ENCODE data around the gene HEG1.

The HEG1 gene

GRCh38 chr3:124935794-124936542 is 119.8 kb downstream of the HEG1 start:
- Histone ChIP-seq H3K4me1 (ENCODE audit: insufficient read depth, low read length) (no peaks in the 10 kb centered on the region), H3K9me3 (ENCODE audit: control insufficient read depth, insufficient read depth, low read length) (no peaks in the 10 kb centered on the region), H3K36me3 (ENCODE audit: insufficient read depth, low read length) (no peaks in the 10 kb centered on the region), H3K9ac (ENCODE audit: low read depth, low read length) (no peak overlapping the region)

- H3K36me3 ChIP-seq (ENCODE audit: insufficient read depth, low read length) = no peaks in the 10 kb centered on the region
- H3K9ac ChIP-seq (ENCODE audit: low read depth, low read length) = no peak overlapping the region
- no peaks in the 10 kb centered on the region for H3K9me3 ChIP-seq (ENCODE audit: control insufficient read depth, insufficient read depth, low read length)
- no peaks in the 10 kb centered on the region for H3K4me1 ChIP-seq (ENCODE audit: insufficient read depth, low read length)
Measured at GRCh38 chr3:124935264-124935663, 120.5 kb downstream of the HEG1 start.

- Histone ChIP-seq H3K9ac (ENCODE audit: low read depth, low read length) (no peak within 1 kb of the TSS), H3K4me1 (ENCODE audit: insufficient read depth, low read length) (no peaks in the 10 kb centered on the region), H3K9me3 (ENCODE audit: control insufficient read depth, insufficient read depth, low read length) (no peaks in the 10 kb centered on the region), H3K36me3 (ENCODE audit: insufficient read depth, low read length) (no peaks in the 10 kb centered on the region)
Measured at GRCh38 chr3:124934577-124934976, 121.2 kb downstream of the HEG1 start, which contains the start of gene MUC13. MUC13 (minus strand) TSS chr3:124934751; CDS start chr3:124934712, 39 bp downstream.

DNA sequence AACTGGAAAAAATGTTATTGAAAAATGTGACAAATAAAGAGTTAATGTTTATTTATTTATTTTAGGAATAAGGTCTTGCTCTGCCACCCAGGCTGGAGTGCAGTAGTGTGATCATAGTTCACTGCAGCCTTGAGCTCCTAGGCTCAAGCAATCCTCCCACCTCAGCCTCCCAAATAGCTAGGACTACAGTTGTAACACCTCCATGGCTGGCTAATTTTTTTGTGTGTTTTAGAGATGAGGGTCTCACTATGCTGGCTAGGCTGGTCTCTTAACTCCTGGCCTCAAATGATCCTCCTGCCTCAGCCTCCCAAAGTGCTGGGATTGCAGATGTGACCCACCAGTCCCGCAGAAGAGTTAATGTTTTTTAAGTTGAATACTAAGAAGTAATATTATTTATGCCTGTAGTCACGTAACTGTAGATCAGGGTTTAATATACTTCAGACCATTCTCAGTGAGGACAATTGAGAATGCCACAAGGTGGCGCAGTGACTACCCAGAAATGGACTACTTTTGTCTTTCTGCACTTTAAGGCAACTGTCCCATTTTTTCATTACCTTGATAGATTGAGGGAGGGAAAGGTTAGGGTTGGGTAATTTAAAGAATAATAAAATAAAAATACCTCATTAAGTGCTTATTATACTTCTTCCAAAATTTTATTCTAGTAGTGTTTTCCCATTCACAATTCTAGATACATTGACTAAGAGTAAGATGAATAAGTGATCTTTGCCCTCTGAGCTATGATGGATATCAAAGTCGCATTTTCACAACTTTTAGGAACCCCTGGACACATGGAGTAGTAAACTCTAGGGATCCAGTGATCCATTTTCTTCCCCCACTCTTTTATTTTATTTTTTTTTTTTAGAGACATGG is 127.2 kb downstream of the HEG1 start:
- Histone ChIP-seq H3K9me3 (ENCODE audit: control insufficient read depth, insufficient read depth, low read length) (no peaks in the 10 kb centered on the region), H3K4me1 (ENCODE audit: insufficient read depth, low read length) (no peaks in the 10 kb centered on the region), H3K9ac (ENCODE audit: low read depth, low read length) (no peak overlapping the region), H3K36me3 (ENCODE audit: insufficient read depth, low read length) (no peaks in the 10 kb centered on the region)

DNA sequence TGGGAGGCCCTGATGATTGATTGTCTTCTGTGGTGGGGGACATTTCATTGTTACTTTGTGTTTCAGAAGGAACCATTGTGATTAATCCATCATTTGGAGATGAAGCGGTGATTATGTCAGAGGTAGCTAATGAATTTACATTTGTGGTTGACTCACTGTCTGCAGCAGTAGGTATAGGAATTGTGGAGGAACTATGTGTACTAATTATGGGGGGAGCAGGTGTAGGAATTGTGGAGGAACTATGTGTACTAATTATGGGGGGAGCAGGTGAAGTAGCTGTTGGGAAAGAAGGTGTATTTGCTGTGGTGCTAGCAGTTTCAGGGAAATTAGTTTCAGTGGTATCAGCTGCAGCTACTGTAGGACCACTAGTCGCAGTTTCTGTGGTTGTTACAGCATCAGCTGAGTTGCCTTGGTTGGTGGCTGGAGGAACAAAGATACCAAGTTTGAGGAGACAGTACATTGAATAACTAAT is 128.2 kb downstream of the HEG1 start:
- H3K9me3 ChIP-seq (ENCODE audit: control insufficient read depth, insufficient read depth, low read length) = no peaks in the 10 kb centered on the region
- H3K36me3 ChIP-seq (ENCODE audit: insufficient read depth, low read length) = no peaks in the 10 kb centered on the region
- no peak overlapping the region for H3K9ac ChIP-seq (ENCODE audit: low read depth, low read length)
- H3K4me1 ChIP-seq (ENCODE audit: insufficient read depth, low read length) = no peaks in the 10 kb centered on the region

GRCh38 chr3:124926426-124927101 is 129.2 kb downstream of the HEG1 start:
- no peaks in the 10 kb centered on the region for H3K4me1 ChIP-seq (ENCODE audit: insufficient read depth, low read length)
- no peaks in the 10 kb centered on the region for H3K36me3 ChIP-seq (ENCODE audit: insufficient read depth, low read length)
- H3K9ac ChIP-seq (ENCODE audit: low read depth, low read length) = no peak overlapping the region
- no peaks in the 10 kb centered on the region for H3K9me3 ChIP-seq (ENCODE audit: control insufficient read depth, insufficient read depth, low read length)

DNA sequence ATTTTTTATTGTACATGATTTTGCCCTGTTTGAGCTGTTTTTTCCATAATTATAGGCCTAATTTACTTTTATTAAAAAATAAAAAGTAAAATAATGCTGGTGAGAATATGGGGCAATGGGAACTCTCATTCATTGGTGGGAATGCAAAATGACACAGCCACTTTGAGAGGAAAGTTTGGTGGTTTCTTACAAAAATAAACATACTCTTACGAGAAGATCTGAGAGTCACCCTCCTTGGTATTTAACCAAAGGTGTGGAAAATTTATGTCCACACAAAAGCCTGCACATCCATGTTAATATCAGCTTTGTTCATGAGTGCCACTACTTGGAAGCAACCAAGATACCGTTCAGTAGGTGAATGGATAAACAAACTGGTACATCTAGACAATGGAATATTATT is 131.1 kb downstream of the HEG1 start:
- Histone ChIP-seq H3K4me1 (ENCODE audit: insufficient read depth, low read length) (no peaks in the 10 kb centered on the region), H3K9me3 (ENCODE audit: control insufficient read depth, insufficient read depth, low read length) (no peaks in the 10 kb centered on the region), H3K36me3 (ENCODE audit: insufficient read depth, low read length) (no peaks in the 10 kb centered on the region), H3K9ac (ENCODE audit: low read depth, low read length) (no peak overlapping the region)

DNA sequence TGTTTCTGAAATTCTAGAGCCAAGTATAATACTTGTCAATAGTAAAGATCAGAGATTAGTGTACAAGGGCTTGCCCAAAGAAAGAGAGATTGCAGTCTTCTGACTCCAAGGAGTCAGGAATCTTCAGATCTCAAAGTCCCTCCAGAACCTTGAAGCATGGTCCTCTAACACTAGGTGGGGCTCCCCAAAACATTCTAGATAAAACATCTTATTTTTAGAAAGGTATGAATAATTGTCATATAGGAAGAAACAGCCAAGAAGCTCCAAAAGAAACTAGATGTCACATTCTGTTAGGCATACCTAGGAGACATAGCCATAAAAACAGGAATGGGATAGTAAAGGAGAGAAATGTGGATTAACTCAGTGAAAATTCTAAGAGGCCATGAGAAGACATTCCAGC is 132.0 kb downstream of the HEG1 start:
- Histone ChIP-seq H3K4me1 (ENCODE audit: insufficient read depth, low read length) (no peaks in the 10 kb centered on the region), H3K36me3 (ENCODE audit: insufficient read depth, low read length) (no peaks in the 10 kb centered on the region), H3K9me3 (ENCODE audit: control insufficient read depth, insufficient read depth, low read length) (no peaks in the 10 kb centered on the region), H3K9ac (ENCODE audit: low read depth, low read length) (no peak overlapping the region)

- Histone ChIP-seq H3K9me3 (ENCODE audit: control insufficient read depth, insufficient read depth, low read length) (no peaks in the 10 kb centered on the region), H3K4me1 (ENCODE audit: insufficient read depth, low read length) (peaks cover 3% of the 10 kb centered on the region; the same call in 1 of the 2 replicates), H3K9ac (ENCODE audit: low read depth, low read length) (no peak overlapping the region), H3K36me3 (ENCODE audit: insufficient read depth, low read length) (no peaks in the 10 kb centered on the region)
Measured at GRCh38 chr3:124920718-124921117, 135.1 kb downstream of the HEG1 start.

DNA sequence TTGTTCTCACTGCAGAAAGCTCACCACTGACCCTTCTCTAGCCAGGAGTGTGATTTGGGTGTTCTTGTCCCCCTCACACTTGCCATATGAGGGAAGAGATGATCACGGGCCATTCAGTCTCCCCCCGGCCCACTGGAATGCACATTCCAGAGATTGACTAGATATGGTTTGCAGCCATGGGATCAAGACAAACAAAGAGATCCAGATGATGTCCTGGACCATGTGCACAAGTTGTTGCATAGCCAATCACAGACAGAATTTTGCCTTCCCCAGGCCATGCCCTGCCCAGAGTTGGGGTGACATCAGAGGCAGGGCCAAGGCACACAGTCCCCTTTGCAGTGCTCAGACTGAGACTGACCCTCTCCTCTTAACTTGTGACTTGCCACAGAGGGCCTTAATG is 136.0 kb downstream of the HEG1 start:
- no peaks in the 10 kb centered on the region for H3K36me3 ChIP-seq (ENCODE audit: insufficient read depth, low read length)
- peaks cover 3% of the 10 kb centered on the region; the same call in 1 of the 2 replicates for H3K4me1 ChIP-seq (ENCODE audit: insufficient read depth, low read length)
- no peaks in the 10 kb centered on the region for H3K9me3 ChIP-seq (ENCODE audit: control insufficient read depth, insufficient read depth, low read length)
- H3K9ac ChIP-seq (ENCODE audit: low read depth, low read length) = no peak overlapping the region

GRCh38 chr3:124918524-124918923 is 137.3 kb downstream of the HEG1 start:
- no peak overlapping the region for H3K9ac ChIP-seq (ENCODE audit: low read depth, low read length)
- H3K36me3 ChIP-seq (ENCODE audit: insufficient read depth, low read length) = no peaks in the 10 kb centered on the region
- no peaks in the 10 kb centered on the region for H3K9me3 ChIP-seq (ENCODE audit: control insufficient read depth, insufficient read depth, low read length)
- H3K4me1 ChIP-seq (ENCODE audit: insufficient read depth, low read length) = peaks cover 3% of the 10 kb centered on the region; the same call in 1 of the 2 replicates

DNA sequence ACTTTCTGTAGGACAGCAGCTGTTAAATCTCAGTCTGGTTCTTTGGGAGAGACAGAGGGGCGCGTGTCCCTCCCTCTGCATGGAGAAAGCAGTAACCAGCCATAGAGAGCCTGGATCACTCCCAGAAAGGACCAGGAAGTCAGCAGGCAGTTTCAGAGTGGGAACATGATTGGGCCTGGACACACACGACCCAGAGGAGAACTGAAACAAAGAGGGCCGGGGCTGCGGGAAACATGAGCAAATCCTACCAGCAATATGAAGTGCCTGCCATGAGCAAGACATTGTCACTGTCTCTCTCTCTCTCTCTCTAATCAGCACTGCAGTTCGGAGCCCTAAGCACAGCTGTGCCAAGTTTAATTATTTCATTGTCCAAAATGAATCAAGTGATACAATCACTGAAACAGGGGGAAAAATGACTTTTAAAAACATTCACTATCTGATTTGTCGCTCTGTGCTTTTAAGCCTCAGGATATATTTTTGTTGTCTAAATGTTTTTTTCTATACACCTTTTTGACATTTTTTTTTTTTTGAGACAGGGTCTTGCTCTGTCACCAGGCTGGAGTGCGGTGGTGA is 138.9 kb downstream of the HEG1 start:
- no peak overlapping the region for H3K9ac ChIP-seq (ENCODE audit: low read depth, low read length)
- H3K36me3 ChIP-seq (ENCODE audit: insufficient read depth, low read length) = no peaks in the 10 kb centered on the region
- no peaks in the 10 kb centered on the region for H3K9me3 ChIP-seq (ENCODE audit: control insufficient read depth, insufficient read depth, low read length)
- peaks cover 3% of the 10 kb centered on the region; the same call in 1 of the 2 replicates for H3K4me1 ChIP-seq (ENCODE audit: insufficient read depth, low read length)

Data from ES-I3 (cell line).